KOPT-K1 (cell line): ENCODE results near the gene TM4SF5.

ENCODE experiments used
- H3K27ac ChIP-seq: fragments of 200-600 bp; sonication (generic); 2 replicates; pipeline ENCODE4 v1.5.1; 2016; ENCODE audit warnings: antibody characterized with exemption, mild to moderate bottlenecking, low read depth, low read length; ENCODE audit not compliant: poor library complexity, severe bottlenecking
- H3K36me3 ChIP-seq: fragments of 200-600 bp; sonication (generic); 2 replicates; pipeline ENCODE4 v1.5.1; 2017; ENCODE audit warnings: antibody characterized with exemption, mild to moderate bottlenecking, low read length, moderate library complexity; ENCODE audit not compliant: insufficient read depth
- H3K9me3 ChIP-seq: fragments of 200-600 bp; sonication (generic); 2 replicates; pipeline ENCODE4 v1.5.1; 2017; ENCODE audit warnings: antibody characterized with exemption, low read length, mild to moderate bottlenecking; ENCODE audit not compliant: insufficient read depth, poor library complexity, severe bottlenecking

Gene TM4SF5

GRCh38 chr17:4800462-4801196 is 28.9 kb downstream of the TM4SF5 start:
- Histone ChIP-seq H3K36me3 (peaks cover 20% of the 10 kb centered on the region), H3K9me3 (no peaks in the 10 kb centered on the region), H3K27ac (no peak overlapping the region)

- Histone ChIP-seq H3K36me3 (peaks cover 20% of the 10 kb centered on the region), H3K9me3 (no peaks in the 10 kb centered on the region), H3K27ac (no peak within 1 kb of the TSS)
Measured at GRCh38 chr17:4802228-4802627, 30.5 kb downstream of the TM4SF5 start, which contains the start of gene C17orf114. Gene C17orf114, minus strand, starts transcription at chr17:4802328.

GRCh38 chr17:4806456-4806776 is 34.7 kb downstream of the TM4SF5 start:
- no peaks in the 10 kb centered on the region for H3K9me3 ChIP-seq
- peak overlapping the region; percentile 31 for H3K27ac ChIP-seq
- H3K36me3 ChIP-seq = no peaks in the 10 kb centered on the region

GRCh38 chr17:4806777-4807604 is 35.3 kb downstream of the TM4SF5 start, which contains the start of gene PLD2:
Gene PLD2, plus strand, starts transcription at chr17:4807152. Its CDS starts 621 bp downstream, at chr17:4807773.
- no peaks in the 10 kb centered on the region for H3K9me3 ChIP-seq
- H3K36me3 ChIP-seq = no peaks in the 10 kb centered on the region
- H3K27ac ChIP-seq = peak within 1 kb of the TSS; percentile 31

- H3K27ac ChIP-seq = no peak overlapping the region
- H3K36me3 ChIP-seq = no peaks in the 10 kb centered on the region
- H3K9me3 ChIP-seq = no peaks in the 10 kb centered on the region
Measured at GRCh38 chr17:4807605-4808377, 36.1 kb downstream of the TM4SF5 start.

- H3K36me3 ChIP-seq = no peaks in the 10 kb centered on the region
- no peak overlapping the region for H3K27ac ChIP-seq
- H3K9me3 ChIP-seq = no peaks in the 10 kb centered on the region
Measured at GRCh38 chr17:4808378-4808767, 36.7 kb downstream of the TM4SF5 start.

- H3K36me3 ChIP-seq = no peaks in the 10 kb centered on the region
- H3K9me3 ChIP-seq = no peaks in the 10 kb centered on the region
- H3K27ac ChIP-seq = no peak overlapping the region
Measured at GRCh38 chr17:4810696-4811290, 39.1 kb downstream of the TM4SF5 start.

GRCh38 chr17:4811471-4811870 is 39.8 kb downstream of the TM4SF5 start:
- Histone ChIP-seq H3K27ac (no peak overlapping the region), H3K36me3 (no peaks in the 10 kb centered on the region), H3K9me3 (no peaks in the 10 kb centered on the region)

- Histone ChIP-seq H3K9me3 (no peaks in the 10 kb centered on the region), H3K36me3 (no peaks in the 10 kb centered on the region), H3K27ac (no peak overlapping the region)
Measured at GRCh38 chr17:4812690-4813089, 41.0 kb downstream of the TM4SF5 start.

- Histone ChIP-seq H3K9me3 (no peaks in the 10 kb centered on the region), H3K36me3 (no peaks in the 10 kb centered on the region), H3K27ac (no peak overlapping the region)
Measured at GRCh38 chr17:4815043-4815675, 43.5 kb downstream of the TM4SF5 start.

GRCh38 chr17:4816826-4817225 is 45.1 kb downstream of the TM4SF5 start:
- Histone ChIP-seq H3K36me3 (no peaks in the 10 kb centered on the region), H3K9me3 (no peaks in the 10 kb centered on the region), H3K27ac (no peak overlapping the region)

- no peaks in the 10 kb centered on the region for H3K36me3 ChIP-seq
- H3K27ac ChIP-seq = no peak overlapping the region
- H3K9me3 ChIP-seq = no peaks in the 10 kb centered on the region
Measured at GRCh38 chr17:4818276-4818675, 46.6 kb downstream of the TM4SF5 start.

- no peak overlapping the region for H3K27ac ChIP-seq
- no peaks in the 10 kb centered on the region for H3K36me3 ChIP-seq
- no peaks in the 10 kb centered on the region for H3K9me3 ChIP-seq
Measured at GRCh38 chr17:4822835-4823234, 51.1 kb downstream of the TM4SF5 start.

- Histone ChIP-seq H3K9me3 (no peaks in the 10 kb centered on the region), H3K27ac (no peak overlapping the region), H3K36me3 (no peaks in the 10 kb centered on the region)
Measured at GRCh38 chr17:4823373-4824089, 51.8 kb downstream of the TM4SF5 start.
